ENCODE measurements around the gene CADPS.

Gene CADPS

DNA sequence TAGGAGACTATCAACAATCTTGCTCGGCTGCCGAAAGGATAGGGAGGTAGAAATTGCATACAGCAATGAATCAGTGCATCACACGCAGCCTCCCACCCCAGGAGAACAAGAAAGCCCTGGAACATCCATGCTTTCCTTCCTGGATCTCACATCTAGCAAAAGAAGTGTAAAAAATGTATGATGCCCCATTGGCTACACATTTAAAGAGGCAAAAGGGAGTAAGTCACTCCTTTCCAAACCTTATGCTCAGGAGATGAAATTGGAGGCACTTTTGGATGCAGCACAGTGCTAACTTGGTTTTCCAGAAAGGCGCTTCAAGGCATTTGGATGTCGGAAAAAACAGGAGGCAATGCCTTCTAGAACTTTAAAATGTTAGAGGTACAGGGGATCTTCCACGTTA is 469.6 kb downstream of the CADPS start:
- no peak for DNase-seq

DNA sequence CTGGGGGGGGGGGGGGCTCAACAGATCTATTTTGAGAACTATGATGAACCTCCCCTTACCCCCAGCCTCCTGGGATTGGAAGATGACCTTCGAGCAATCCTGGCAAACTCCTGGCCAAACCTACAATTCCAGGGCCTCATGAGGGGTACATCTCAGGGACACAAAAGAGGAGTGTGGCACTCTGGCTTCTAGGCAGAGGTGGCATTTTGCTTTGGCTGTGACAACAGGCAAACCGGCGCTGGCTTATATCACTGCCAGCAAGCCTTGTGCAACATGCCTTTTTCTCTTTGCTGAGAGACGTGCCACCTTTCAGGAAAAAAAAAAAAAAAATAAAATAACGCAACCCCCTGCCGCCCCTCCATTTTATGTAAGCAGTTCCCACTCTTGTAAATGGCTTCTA is 470.1 kb downstream of the CADPS start:
- no peak for DNase-seq

DNA sequence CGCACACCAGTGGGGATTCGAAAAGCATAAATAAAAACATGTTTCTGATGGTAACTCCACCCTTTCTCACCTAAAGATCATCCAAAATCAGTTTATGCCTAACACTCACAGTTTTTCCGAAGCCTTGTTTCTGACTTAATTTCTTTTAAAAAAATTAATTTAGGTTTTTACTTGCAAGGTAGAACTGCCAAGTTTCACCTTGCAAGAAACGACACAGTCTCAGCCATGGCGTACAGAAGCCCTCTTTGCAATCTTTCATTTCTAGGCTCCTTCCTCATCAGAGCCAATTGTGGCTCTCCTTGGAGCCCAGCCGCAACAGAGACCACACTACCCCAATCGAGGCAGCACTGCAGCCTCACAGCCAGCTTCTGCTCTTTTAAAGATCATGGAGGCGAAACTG is 470.9 kb downstream of the CADPS start:
- DNase-seq, result no peak

DNA sequence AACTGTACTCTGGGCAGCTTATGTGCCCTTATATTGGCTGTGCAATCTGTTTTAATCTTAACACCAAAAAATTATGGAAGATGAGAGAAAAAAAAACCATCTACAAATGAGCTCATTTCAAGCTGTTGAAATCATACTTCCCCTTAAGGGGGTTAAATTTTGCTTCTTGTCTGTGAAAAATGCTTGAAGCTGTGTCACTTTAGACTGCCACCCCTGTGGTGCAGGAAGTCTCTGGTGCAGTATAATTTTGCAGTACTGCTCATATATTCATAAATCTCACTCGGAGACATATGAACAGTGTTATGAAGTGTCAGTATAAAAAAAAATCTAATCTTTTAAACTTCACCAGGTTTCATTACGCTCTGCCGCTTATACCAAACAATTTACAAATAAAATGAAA is 471.5 kb downstream of the CADPS start:
- peak in 1 of 3 experiments; percentile 3 for DNase-seq

DNA sequence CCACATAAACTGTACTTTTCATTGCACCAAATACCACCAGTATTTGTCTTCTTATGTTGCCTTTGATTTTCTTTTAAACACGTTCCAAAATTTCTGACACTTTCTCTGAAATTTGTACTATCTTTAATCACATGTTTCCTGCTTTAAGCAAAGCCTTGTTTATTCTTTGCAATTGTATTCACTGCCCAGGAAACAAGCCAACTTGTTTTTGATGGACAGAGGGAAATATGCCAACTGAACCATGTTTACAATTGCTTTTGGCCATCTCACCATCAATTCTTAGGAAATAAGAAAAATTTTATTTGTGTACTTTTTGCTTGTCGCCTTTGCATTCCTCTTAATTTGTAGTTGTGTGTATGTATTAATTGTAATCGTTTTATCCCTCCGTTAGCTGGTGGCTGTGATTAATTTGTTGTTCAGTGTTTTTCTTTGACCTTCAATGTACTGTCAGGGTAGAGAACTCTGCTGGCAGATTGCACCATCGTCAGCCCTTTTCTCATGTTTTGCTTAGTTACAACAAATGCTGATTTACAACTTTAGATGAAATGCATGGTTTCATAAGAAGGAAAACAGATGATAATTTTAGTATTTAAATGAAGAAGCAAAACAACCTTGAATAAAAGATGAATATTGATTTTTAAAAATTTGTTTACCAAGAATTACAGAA is 482.5 kb downstream of the CADPS start:
- no peak for DNase-seq

DNA sequence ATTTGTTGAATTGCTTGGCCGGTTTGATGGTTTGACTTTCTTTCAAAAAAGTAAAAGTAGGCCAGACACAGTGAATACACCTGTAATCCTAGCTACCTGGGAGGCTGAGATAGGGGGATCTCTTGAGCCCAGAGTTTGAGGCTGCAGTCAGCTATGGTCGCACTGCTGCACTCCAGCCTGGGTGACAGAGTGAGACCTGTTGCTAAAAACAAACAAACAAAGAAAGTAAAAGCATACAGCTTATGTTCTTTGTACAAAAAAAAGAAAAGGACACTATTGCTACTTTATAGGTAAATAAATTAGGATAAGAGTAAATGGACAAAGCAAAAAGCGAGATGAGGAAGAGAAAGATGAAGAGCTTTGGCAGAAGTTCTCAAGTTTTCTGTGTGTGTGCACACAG is 488.0 kb downstream of the CADPS start:
- DNase-seq, result peak in 1 of 3 experiments; percentile 26

DNA sequence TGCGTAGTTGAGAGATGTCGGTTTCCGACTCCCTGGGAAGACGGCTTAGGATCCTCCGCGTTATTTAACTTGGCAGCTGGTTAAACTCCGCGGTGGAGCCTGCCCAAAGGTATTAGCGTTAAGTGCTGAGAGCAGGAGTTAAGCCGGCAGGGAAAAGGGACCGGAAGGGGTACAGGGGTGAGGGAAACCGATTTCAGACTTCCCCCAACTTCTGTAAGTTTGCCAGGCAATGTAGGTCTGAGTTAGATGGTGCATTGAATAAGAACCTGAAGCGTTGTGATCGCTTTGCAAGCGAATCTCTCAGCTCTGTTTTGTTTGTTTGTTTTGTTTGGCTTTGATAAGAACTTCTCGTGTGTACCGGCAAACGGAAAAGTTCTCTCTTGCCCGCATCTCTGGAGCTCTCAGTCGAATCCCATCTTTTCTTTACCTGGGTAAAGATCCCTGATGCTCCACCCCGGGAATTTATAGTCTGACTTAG is 495.9 kb downstream of the CADPS start:
- peak in 1 of 3 experiments; percentile 45 for DNase-seq

DNA sequence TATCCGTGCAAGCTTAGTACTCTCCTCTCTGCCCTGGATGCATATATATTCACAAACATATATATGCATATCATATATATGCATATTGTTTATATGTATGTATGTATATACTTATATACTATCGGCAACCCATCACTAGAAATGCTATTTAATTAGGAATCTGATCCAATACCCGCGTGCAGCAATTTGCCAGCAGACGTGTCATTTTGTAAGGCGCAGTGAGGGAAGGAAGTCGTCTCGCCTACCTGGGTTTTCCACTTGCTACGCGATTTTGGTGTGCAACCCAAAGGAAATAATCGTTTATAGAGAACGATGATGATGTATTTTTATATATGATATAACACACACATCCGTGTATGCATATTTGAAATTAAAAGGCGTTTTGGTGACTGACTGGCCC is 496.3 kb downstream of the CADPS start:
- peak in 2 of 3 experiments; percentile 11 to 44 for DNase-seq

DNA sequence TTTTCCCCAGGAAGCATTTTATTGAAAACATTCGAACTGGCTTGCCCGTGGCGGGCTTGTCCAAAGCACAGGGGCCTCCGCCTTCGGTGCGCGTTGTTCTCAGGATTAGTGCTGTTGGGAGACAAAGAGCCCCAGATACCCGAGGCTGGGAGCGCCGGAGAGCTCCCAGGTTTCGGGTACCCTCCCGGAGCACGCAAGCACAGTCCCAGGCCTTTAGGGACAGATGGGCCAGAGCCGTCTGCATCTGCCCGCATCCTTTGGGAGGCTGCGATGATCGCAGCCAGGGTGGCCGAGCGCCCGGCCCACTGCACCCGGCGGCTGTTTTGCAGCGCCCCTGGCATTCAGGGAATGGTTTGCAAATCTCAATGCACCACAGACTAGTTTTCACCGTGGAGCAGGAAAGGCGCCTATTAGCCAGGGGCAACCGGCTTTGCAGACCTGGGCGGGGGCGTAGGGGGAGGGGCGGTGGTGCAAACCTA is 496.9 kb downstream of the CADPS start:
- no peak for DNase-seq

DNA sequence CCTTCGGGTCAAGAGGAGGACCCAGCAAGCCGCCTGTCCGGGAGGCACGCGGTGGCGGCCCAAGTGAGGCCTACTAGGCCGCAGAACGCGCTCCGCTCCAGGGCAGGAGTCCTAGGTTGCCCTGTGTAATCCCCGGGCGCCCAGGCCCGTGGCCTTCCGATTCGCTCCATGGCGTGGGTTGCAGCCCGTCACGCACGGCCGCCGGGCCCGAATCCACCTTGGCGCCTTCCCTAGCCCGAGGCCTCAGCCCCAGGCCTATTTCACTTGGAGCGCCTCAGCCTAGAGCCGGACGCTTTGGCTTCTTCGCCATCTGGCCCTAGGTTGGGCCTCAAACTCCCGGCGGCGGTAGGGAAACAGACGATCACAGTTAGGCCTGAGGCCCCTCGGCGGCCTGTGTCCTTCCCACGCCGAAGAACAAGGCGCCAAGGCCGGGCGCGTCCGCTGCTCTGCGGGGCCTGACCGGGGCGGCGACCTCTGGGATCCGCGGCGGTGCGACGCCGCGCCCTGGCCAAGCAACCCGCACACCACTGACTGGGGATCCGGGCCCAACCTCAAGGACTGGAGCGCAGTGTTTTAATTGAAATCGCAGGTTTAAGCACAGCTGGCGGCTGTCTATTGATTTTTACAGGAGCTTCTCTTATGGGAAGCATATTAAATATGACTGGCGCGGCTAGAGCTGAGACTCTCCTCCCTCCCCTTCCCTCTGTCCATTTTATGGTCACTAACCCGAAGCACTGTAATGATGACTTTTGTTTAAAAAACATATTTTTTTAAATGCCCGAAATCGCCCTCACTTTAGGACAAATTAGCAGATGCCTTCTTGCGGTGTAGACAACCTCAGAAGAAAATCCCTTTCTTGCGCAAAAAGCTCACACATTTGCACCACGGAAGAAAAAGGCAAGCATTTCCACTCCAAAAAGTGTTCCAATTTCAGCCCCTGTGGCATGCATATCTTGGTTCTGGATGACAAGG is 498.0 kb downstream of the CADPS start:
- no peak for DNase-seq

DNA sequence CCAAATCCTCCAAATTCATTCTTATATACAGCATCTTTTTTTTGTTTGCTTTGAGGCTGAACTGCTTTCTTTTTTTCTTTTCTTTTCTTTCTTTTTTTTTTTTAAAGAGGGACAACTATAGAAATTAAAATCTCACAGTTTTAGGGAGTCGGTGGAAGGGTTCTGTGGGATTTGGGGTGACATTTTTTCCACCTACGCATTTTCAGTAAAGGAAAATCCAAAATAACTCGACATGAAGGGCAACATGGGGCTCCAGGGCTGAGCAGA is 498.8 kb downstream of the CADPS start:
- DNase-seq, result no peak

DNA sequence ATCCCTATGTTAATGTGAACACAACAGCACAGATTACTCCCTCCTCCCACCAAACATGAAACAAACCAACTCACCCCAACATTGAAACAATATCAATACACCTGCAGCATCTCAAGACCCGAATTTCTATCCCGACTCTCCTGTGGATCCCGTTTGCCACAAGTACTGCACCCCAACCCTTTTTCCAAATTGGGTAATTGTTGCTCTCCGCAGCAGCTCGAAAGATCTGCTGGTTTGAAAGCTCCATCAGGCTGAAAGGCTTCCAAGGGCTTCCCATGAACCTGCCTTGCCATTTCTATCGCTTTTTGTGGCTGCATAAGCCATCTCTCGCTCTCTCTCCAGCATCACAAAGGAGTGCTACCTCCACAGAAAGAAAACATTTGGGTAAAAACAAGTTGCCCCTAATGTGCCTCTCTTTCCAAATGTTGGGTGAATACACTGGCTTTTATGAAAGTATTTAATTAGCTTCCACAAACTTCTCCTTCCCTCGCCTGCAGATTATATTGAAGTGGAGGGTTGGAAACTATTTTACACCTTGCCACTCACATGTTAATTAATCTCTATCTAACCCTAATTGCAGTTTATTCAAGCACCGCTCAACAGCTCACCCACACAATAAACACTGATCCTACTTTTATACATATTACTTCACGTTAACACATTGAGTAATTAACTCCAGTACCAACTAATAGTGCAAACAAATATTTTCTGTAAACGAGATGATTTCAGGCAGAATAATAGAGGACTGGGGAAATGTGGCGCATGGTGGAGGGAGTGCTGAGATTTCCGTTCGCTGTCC is 499.4 kb downstream of the CADPS start:
- DNase-seq, result peak in 1 of 3 experiments; percentile 35

DNA sequence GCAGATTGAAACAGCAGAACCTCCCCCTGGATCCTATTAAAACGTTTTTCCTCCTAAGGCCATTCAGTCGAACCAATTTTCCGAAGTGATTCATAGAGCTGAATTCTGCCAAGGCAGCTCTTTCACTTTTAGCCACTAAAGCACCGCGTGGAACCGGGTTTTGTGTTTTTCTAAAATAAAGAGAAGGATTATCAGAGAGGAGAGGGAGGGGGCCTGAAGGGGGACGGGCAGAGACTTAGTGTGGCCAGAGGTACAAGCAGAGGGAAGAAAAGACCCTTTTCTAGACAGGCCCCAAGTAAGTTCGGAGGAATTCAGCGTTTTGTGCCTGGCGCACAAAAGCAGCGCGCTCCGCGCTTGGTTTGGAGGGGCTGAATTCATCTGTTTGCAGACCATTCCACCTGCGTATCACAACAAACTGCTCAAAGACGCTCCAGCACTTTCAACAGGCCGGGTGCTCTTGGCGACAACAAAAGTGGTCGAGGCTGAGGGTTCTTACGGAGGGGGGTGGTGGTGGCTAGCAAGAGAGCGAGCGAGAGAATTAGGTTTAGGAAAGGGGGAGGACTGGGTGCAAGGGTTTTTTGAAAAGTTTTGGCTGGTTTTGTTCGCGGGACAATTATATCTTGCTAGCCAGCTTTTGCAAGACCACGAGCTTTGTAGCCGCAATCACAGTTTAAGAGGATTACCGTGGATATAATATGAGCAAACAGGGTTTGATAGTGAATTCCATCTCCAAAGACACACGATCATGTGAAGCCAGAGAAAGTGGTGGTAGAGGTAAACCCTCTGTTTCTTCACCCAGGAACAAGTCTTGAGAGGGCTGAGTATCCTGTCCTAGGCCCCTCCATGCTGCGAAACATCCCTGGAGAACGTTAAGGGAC is 500.6 kb downstream of the CADPS start:
- peak in 1 of 3 experiments; percentile 47 for DNase-seq

DNA sequence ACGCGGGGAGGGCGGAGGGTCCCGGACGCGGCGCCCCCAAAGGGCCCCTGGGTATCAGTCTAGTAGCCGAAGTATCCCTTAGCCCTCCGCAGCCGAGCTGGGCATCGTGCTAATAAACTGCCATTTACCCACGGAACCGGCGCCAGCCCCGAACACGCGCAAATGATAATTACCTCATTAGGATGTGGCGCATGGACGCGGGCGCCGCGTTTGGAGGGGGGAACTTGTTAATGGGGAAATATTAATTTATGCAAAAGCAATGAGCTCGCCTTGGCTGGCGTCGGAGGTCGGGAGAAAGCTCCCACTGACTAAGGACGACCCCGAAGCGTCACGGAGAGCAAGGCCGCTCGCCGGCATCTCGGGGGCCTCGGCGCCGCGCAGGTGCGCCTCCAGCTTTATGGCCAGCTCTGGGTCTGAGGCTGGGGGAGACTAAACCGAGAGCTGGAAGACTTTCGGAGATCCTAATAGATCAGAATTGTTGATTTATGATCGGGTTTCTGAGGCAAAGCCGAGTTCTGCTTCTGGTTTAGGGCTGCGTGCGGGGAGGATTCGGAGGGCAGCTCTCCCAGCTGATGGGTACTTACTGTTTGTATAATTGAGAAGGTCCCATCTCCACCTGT is 501.4 kb downstream of the CADPS start:
- peak in 2 of 3 experiments; percentile 22 to 64 for DNase-seq

DNA sequence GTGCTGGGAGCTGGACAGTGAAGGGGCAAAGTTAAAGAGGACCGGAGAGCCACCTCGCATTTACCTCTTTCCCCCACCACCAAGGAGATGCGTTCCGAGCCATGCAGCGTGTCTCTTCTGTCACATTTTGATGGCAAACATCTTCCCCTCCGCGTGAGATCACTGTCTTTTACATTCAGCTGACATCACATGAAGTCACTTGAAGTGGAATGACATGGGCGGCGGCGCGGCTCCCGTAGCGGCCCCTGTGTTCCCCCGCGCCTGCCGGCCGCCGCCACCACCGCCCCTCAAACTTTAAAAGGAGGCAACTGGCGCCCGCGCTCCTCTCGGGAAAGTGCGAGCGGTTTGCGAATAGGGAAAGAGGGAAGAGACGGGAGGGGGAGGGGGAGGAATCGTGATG is 502.0 kb downstream of the CADPS start, which contains the start of gene FEZF2:
TSS of gene FEZF2 (minus strand) at position 336 of the 400 bp plus-strand sequence. CDS start 682 bp downstream, outside the sequence.
- DNase-seq, result peak in 2 of 3 experiments; percentile 27 to 41

DNA sequence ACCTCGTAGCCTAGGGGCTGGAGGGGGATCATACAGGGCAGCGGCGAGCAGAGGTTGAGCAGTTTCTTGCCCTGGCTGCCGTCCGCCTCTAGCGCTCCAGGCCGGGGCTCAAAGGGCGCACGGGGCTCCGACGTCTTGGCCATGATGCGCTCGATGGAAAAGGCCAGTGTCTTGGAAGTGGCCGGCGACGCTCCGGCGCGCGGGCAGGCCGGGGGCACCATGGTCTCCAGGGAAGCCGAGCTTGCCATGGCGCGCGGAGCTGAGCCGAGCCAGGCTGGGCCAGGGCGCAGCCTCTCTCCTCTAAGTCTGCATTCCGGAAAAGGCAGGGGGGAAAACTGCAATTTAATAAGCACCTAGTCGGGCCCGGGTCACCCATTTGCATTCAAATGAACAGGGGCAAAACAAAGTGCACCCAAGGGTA is 502.6 kb downstream of the CADPS start:
- DNase-seq, result peak in 2 of 3 experiments; percentile 42 to 54

DNA sequence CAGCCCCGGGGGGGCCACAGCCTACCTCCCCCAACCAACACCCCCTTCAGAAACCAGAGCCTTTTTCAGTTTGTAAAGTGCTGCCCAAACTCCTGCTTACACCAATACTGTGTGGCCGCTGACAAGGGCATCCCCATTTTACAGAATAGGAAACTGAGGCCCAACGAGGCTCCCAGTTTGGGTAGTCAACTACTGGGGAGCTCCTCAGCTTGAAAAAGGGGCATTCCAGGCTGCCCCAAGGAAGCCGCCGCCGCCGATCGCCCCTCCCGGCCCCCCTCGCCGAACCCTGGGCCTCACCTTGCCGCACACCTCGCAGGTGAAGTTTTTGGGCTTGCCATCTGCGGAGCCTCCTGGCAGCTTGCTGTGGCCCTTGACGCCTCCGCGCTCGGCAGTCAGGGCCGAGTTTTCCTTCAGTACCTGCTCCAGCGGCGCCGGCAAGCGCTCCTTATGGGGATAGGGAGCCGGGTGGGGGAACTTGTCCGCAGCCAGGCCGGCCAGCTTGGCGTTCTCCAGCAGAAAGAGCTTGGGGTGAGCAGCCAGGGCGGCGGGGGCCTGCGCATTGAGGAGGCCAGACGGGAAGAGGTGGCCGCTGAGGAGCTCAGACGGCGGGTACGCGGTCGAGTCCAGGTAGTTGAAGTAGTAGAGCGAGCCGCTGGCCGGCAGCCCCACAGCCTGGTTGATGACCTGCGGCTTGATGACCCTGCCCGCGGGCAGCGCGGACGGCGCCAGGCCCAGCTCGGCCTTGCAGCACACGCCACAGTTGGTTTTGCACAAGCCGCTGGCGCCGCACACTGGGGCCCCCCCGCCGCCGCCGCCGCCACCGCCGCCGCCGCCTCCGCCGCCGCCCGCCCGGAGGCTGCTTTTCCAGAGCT is 503.3 kb downstream of the CADPS start:
- peak in 2 of 3 experiments; percentile 40 to 42 for DNase-seq

DNA sequence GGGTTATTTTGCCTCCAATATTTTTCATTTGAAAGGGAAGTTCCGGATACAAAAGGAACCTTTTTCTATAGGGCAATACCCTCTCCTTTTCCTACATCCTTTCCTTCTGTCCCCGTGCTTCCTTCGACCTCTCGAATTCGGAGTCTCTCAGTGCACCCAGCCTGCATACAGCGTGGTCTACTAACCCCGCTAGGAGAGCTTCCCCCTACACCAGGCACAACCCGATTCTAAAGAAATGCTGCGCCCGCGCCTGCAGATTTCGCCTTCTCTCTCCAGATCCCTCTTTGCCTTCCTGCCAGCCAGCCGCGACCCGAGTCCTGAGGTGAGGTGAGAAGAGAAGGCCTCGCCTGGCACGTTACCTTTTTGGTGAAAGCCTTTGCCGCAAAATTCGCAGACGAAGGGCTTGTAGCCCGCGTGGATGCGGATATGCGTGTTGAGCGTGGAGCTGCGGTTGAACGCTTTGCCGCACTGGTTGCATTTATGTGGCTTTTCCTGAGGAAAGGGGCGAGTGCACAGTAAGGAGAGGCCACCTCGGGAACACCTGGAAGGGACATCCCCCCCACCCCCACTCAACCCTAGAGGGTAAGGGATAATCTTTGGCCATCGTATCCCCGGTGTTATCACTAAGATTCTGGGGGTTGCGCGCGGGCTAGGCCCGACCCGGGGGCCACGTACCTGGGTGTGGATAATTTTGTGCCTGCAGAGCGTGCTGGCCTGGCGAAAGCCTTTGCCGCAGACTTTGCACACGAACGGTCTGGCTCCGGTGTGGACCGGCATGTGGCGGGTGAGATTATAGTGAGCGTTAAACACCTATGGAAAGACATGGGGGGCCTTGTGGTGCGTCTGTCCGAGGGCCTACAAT is 504.1 kb downstream of the CADPS start:
- no peak for DNase-seq
